Tibial nerve (tissue), 3 donors: ENCODE data around the gene ZNF787.

Source experiments
- EP300 ChIP-seq, 2 donors: sonication (generic); formaldehyde crosslinking; IDR thresholded peaks; one replicate each; pipeline ENCODE4 v1.6.1; 2017; ENCODE audit warnings: antibody characterized with exemption in 2 of 2, mild to moderate bottlenecking in 1 of 2
- POLR2A ChIP-seq, 2 donors: fragments of 450-650 bp; IDR thresholded peaks; one replicate each; pipeline ENCODE4 v1.6.1; 2017; ENCODE audit warnings: antibody characterized with exemption in 2 of 2, mild to moderate bottlenecking in 2 of 2, moderate library complexity in 2 of 2

- no peak for TF ChIP-seq POLR2A (IDR thresholded peaks at IDR 0.05)
- no peak for TF ChIP-seq EP300 (IDR thresholded peaks at IDR 0.05)
These were observed 20.4 kb upstream of the ZNF787 start for GRCh38 chr19:56141417-56141993.
